Measurements from ENCODE around the gene AP1M1. TPM values are rescaled to one million over a fixed set of nuclear protein-coding genes. Genes with fewer than 3 reads are reported as not detected.

The AP1M1 gene
- total RNA-seq, 1 donor from 2014 or later: 23.4 TPM

DNA sequence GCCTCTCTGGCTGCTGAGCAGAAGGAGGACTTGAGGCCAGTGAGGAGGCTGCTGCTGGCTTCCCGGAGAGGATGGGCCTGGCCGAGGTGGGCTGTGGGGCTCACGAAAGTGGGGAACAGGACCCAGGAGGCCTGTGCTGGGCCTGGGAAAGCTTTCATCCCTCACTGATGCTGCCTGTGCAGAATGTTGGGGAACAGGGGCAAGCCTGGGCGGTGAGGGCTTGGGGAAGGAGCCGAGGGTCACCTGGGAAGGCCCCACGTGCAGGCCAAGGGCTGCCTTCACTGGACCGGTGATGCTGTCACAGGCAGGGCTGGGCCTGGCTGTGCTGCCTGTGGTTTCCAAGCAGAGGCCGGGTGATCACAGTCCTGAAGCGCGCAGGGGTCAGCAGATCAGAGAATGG is 9.4 kb downstream of the AP1M1 start:
- H3K36me3 ChIP-seq (ENCODE audit: control insufficient read depth, insufficient read depth, low read length): peaks cover 32% of the 10 kb centered on the region
- no peak overlapping the region for H3K4me3 ChIP-seq (ENCODE audit: low read depth, low read length)
- TF ChIP-seq, protein P1, sequence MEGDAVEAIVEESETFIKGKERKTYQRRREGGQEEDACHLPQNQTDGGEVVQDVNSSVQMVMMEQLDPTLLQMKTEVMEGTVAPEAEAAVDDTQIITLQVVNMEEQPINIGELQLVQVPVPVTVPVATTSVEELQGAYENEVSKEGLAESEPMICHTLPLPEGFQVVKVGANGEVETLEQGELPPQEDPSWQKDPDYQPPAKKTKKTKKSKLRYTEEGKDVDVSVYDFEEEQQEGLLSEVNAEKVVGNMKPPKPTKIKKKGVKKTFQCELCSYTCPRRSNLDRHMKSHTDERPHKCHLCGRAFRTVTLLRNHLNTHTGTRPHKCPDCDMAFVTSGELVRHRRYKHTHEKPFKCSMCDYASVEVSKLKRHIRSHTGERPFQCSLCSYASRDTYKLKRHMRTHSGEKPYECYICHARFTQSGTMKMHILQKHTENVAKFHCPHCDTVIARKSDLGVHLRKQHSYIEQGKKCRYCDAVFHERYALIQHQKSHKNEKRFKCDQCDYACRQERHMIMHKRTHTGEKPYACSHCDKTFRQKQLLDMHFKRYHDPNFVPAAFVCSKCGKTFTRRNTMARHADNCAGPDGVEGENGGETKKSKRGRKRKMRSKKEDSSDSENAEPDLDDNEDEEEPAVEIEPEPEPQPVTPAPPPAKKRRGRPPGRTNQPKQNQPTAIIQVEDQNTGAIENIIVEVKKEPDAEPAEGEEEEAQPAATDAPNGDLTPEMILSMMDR (IDR thresholded peaks at IDR 0.05; ENCODE audit: insufficient read depth, low read length, severe bottlenecking): no peak
- no peaks in the 10 kb centered on the region for H3K27me3 ChIP-seq (ENCODE audit: control insufficient read depth, insufficient read depth, low read length)
- DNase-seq (ENCODE audit: low read depth): no peak
- FAIRE-seq: no peak

DNA sequence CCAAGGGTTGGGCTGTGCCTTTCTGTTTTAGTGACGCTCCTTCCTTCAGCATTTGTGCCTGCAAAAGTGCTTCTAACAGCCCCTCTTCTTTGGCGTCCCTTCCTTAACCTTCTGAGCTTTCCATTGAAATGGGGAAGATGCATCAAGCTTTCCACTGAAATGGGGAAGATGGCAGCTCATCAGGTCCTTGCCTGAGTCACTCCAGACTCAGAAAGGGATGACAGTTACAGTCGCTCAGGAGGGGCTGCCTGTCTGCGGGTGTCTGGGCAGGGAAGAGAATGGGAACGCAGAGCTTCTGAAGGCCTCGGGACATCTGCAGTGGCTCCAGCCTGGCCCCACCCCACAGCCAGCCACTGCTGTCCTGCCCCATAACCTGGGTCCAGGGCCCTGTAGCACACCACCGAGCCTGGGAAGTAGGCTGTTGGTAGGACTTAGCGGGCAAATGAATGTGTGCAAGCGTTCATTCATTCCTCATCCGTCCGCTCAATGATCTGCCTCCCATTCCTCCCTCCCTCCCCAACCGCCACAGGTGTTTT is 9.8 kb downstream of the AP1M1 start:
- DNase-seq (ENCODE audit: low read depth) (no peak), FAIRE-seq (no peak)
- peaks cover 30% of the 10 kb centered on the region for H3K36me3 ChIP-seq (ENCODE audit: control insufficient read depth, insufficient read depth, low read length)
- TF ChIP-seq, protein P1 (IDR thresholded peaks at IDR 0.05; ENCODE audit: insufficient read depth, low read length, severe bottlenecking): no peak
- no peak overlapping the region for H3K4me3 ChIP-seq (ENCODE audit: low read depth, low read length)
- H3K27me3 ChIP-seq (ENCODE audit: control insufficient read depth, insufficient read depth, low read length): no peaks in the 10 kb centered on the region

DNA sequence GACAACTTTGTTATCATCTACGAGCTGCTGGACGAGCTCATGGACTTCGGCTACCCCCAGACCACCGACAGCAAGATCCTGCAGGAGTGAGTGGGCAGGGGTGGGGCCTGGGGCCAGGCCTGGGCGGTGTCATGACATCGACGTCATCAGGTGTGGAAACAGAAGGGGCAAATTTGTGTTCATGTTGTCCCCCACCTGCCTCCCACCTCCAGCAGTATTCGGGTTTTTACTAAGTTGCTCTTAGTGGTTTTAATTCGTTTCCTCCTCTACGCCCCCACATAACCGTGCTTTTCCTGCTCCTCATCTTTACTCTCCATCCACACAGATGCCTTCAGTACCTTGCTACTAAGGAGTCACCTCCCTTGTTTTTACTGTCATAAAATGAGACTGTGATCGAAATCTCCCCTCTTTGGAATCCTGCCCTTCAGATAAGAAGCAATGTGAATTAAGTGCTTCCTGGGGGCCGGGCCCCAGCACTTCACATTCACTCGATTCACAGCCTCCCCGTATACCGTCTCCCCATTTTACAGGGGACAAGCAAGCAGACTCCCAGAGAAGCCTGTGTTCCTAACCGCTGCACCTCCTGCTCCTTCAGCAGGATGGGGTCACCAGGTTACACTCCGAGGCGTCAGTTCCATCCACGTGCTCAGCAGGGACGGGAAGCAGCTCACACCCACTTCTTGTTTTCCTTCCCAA is 10.5 kb downstream of the AP1M1 start:
- TF ChIP-seq, protein P1 (IDR thresholded peaks at IDR 0.05; ENCODE audit: insufficient read depth, low read length, severe bottlenecking): no peak
- peaks cover 26% of the 10 kb centered on the region for H3K36me3 ChIP-seq (ENCODE audit: control insufficient read depth, insufficient read depth, low read length)
- no peak overlapping the region for H3K4me3 ChIP-seq (ENCODE audit: low read depth, low read length)
- H3K27me3 ChIP-seq (ENCODE audit: control insufficient read depth, insufficient read depth, low read length): no peaks in the 10 kb centered on the region
- no peak for FAIRE-seq
- DNase-seq (ENCODE audit: low read depth): no peak

DNA sequence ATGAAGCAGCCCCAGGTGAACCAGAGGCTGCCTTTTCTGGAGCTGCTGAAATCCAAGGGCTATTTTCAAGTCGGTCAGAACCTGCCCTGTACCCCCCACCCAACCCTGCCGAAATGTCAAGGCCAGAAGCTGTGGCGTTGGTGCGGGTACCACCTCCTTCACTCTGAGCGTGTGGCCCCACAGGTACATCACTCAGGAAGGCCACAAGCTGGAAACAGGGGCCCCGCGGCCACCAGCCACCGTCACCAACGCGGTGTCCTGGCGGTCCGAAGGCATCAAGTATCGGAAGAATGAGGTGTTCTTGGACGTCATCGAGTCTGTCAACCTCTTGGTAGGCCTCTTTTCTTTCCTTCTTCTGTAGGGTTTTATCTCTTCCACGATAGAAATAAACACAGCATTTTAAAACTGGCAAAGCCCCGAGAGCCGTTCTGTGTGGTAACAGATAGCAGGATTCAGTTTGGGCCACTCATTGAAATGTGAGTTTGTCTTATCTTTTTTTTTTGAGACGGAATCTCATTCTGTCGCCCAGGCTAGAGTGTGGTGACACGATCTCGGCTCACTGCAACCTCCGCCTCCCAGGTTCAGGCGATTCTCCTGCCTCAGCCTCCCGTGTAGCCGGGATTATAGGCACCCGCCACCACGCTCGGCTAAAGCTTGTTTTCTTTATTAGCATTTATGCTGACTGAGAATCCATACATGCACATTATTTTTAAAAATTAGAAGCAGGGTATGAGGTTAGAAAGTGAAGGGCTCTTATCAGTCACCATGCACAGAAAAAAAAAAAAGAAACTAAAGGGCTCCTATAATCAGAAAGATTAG is 11.3 kb downstream of the AP1M1 start:
- FAIRE-seq: no peak
- DNase-seq (ENCODE audit: low read depth): no peak
- no peaks in the 10 kb centered on the region for H3K27me3 ChIP-seq (ENCODE audit: control insufficient read depth, insufficient read depth, low read length)
- H3K36me3 ChIP-seq (ENCODE audit: control insufficient read depth, insufficient read depth, low read length): peaks cover 20% of the 10 kb centered on the region
- TF ChIP-seq, protein P1 (IDR thresholded peaks at IDR 0.05; ENCODE audit: insufficient read depth, low read length, severe bottlenecking): no peak
- no peak overlapping the region for H3K4me3 ChIP-seq (ENCODE audit: low read depth, low read length)

DNA sequence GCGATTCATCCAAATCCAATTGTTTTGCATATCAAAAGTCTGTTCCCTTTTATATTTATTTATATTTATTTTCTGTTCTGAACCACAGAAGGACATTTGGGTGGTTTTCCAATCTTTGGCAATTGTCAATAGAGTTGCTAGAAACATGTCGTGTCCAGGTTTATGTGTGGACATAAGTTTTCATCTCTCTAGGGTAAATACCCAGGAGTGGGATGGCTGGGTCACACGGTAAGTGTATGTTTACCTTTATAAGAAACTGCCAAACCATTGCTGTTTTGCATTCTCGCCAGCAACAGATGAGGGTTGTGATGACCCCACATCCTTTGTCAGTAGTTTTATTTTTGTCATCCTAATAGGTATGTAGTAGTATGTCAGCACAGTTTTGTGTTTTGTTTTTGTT is 12.5 kb downstream of the AP1M1 start:
- DNase-seq (ENCODE audit: low read depth) (no peak), FAIRE-seq (no peak)
- no peak overlapping the region for H3K4me3 ChIP-seq (ENCODE audit: low read depth, low read length)
- TF ChIP-seq, protein P1 (IDR thresholded peaks at IDR 0.05; ENCODE audit: insufficient read depth, low read length, severe bottlenecking): no peak
- H3K27me3 ChIP-seq (ENCODE audit: control insufficient read depth, insufficient read depth, low read length): no peaks in the 10 kb centered on the region
- peaks cover 15% of the 10 kb centered on the region for H3K36me3 ChIP-seq (ENCODE audit: control insufficient read depth, insufficient read depth, low read length)
